SIG-M5 (cell line): ENCODE results near the gene FBLIM1.
"Not testable (repeated sequence)": the region's sequence is repeated elsewhere in the genome, so short reads cannot be mapped to it uniquely, and the experiment has no call there.

Experiments
- DNase-seq: peaks from one replicate; lab custom pipeline; 2025; lab: John Stamatoyannopoulos, UW

The FBLIM1 gene

GRCh38 chr1:15810073-15810472, 51.5 kb downstream of the FBLIM1 start:
- DNase-seq = no peak

- no peak for DNase-seq
Measured at GRCh38 chr1:15816674-15817073, 58.1 kb downstream of the FBLIM1 start.

- DNase-seq = no peak
Measured at GRCh38 chr1:15820478-15820877, 61.9 kb downstream of the FBLIM1 start.

GRCh38 chr1:15825800-15826199, 67.2 kb downstream of the FBLIM1 start:
- DNase-seq = no peak

GRCh38 chr1:15826810-15827507, 68.4 kb downstream of the FBLIM1 start:
- DNase-seq = no peak

GRCh38 chr1:15827567-15827966, 69.0 kb downstream of the FBLIM1 start:
- DNase-seq = not testable (repeated sequence)

- not testable (repeated sequence) for DNase-seq
Measured at GRCh38 chr1:15828931-15829330, 70.3 kb downstream of the FBLIM1 start.

GRCh38 chr1:15830258-15830657, 71.7 kb downstream of the FBLIM1 start:
- DNase-seq = no peak

- no peak for DNase-seq
Measured at GRCh38 chr1:15833069-15833679, 74.6 kb downstream of the FBLIM1 start.

GRCh38 chr1:15833842-15834405, 75.3 kb downstream of the FBLIM1 start:
- DNase-seq = no peak

GRCh38 chr1:15834406-15835204, 76.0 kb downstream of the FBLIM1 start:
- peak; percentile 64 for DNase-seq

- no peak for DNase-seq
Measured at GRCh38 chr1:15835205-15835740, 76.7 kb downstream of the FBLIM1 start.

GRCh38 chr1:15835741-15836510, 77.3 kb downstream of the FBLIM1 start:
- peak; percentile 81 for DNase-seq
